ENCODE results near the gene PRM2.

- TF ChIP-seq EZH2 (IDR thresholded peaks at IDR 0.05; ENCODE audit: borderline replicate concordance, low read depth, low read length, severe bottlenecking) = no peak
- no peak for TF ChIP-seq CTCF (IDR thresholded peaks at IDR 0.05; ENCODE audit: extremely low read depth in 1 of 2, insufficient read depth in 1 of 2, low read depth in 1 of 2, low read length in 2 of 2)
- no peak for TF ChIP-seq POLR2AphosphoS5 (IDR thresholded peaks at IDR 0.05; ENCODE audit: insufficient read depth, low read depth, low read length)
Measured at GRCh38 chr16:11262915-11263314, 13.4 kb downstream of the PRM2 start.

Measured in endothelial cell of umbilical vein (primary cell).